ENCODE data around the gene HOXA7.
A peak's percentile ranks its signal among the peaks of the same experiment; 100 is the strongest.

HOXA7 gene

DNA sequence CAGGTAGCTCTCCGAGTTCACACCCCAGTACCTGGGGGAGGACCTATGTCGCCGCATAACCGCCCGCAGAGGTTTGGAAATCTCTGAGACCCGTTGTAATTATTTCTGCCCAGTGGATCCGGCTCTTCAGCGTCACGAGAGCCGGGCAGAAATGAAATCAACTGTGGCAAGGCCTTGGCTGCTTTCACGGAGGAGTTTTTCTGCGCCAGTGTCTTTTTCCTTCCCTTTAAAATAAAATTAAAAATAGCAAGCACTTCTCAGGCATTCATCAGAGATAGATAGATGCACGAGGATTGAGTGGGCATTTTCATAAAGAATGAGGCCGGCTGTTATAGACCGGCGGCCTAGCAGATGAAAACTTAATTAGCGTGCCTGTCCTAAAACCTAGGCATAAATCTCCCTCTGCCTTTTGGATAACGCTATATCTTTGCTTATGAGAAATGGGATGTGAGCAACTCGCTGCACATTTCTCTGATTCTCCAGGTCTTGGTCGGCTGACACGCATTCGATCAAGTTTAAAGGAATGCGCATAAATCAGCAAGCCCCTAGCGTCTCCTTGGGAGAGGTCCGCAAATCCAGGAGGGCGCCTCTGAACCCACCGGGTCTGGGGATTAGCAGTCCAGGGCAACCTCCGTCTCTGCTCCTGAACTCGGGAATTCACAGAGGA is 37.0 kb upstream of the HOXA7 start:
- DNase-seq: no peak

- DNase-seq: peak; percentile 49
These were observed 36.3 kb upstream of the HOXA7 start for GRCh38 chr7:27192546-27193334.

- DNase-seq: peak; percentile 54
These were observed 35.5 kb upstream of the HOXA7 start for GRCh38 chr7:27191833-27192545.

DNA sequence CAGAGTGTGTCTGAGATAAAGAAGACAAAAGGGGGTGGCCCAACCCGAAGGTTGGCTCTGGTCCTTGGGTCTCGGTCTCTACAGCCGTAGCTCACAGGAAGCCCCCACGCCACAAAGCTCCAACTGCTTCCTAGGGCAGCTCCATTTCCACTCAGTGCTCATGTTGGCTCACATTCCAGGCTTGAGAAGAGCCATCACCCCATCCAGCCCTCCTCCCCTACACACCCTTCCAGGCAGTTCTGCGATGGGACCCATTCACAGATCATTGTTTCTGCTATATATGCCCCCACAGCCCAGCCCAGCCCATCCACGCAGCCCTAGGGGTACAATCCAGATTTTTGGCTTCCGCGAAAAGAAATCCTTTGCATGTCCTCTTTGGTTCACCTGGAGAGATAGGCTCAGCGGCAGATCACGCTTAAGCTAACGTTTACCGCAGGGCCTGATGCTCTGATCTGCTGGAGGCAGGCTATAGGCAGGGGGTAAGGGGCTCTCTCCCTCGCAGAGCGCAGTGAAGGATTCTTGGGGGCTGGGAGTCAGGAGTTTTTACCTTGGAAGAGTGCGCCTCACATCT is 34.8 kb upstream of the HOXA7 start:
- DNase-seq: no peak

- no peak for DNase-seq
These were observed 33.7 kb upstream of the HOXA7 start for GRCh38 chr7:27189997-27190748.

- DNase-seq: peak; percentile 58
These were observed 33.0 kb upstream of the HOXA7 start for GRCh38 chr7:27189295-27189996.

DNA sequence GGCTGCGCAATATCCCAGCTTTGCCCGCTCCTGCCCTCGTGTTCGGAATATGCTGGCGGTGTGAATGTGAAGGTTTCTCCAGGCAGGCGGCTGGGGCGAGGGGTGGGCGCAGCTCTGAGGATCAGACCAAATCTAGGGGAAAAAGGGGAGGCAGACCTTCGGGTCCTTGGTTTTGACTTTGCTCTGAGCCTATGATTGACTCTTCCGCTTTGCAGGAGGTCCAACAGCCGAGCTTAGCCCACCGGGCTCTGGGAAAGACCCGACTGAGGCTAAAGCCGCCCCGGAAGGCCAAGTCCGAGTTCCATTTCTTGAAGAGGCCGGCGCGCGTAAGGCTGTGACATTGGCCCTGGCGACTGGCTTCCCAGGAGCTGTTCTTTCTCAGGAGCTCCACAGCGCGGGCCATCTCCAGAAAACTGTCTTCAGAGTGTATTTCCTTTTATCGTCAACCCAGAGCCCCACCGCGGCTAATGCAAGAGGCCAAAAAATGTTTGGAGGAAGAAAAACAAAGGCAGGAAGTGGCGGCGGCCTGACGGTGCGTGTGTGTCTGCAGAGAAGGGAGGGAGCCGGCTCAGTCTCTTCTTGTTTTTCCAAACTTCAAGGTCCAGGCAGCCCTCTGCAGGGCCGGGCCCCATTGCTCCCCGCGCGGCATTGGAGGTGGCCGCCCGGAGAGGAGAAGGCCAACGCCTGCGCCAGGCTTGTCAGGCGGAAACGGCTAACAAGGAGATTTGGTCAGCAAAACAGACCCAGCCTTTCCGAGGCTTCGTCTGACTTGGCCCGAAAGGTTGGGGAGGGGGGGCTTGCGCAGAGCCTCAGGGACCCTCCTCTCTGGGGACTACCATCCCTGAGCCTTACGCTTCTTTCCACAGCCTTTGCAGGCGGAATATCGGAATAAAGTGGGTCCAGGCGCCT is 32.2 kb upstream of the HOXA7 start:
- peak; percentile 58 for DNase-seq

GRCh38 chr7:27187475-27188385 is 31.3 kb upstream of the HOXA7 start:
- DNase-seq: no peak

- no peak for DNase-seq
These were observed 30.4 kb upstream of the HOXA7 start for GRCh38 chr7:27186668-27187474.

DNA sequence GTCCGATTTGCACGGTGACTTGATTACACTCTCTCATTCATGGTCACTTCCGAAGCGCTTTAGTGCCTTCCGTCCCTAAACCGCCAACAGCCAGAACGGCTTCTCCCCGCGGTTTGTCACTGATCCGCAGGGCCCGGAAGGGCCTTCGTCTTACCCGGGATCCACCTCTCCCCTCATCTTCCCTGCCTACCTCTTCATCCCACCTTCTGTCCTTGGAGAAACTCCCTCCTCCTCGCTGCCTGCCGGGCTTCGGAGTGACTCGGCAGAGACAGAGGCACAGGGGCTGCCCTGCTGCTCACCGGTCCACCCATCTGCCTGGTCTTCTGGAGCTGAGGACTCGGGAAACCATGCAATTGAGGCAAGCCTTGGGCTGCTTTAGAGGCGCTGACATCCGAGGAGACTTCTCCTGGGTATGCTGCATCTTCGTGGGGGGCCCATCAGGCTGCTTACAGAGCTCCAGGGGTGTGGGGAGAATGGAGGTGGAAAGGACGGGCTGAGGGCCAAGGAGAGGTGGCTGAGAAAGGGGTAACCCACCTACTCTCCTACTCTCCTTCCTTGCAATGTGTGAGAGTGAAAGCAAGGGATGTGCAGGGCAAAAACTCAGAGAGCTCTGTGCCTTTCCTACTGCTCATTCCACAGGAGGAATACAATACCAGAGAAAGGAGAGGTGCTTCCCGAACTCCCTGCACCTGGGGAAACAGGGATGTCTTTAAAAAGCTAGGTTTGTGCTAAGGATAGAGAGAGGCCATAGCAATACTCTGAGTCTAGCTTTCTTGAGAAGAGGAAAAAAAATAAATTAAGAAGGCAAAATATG is 29.6 kb upstream of the HOXA7 start:
- DNase-seq: peak; percentile 67

GRCh38 chr7:27185013-27185853 is 28.8 kb upstream of the HOXA7 start, which contains the start of gene HOXA11:
HOXA11 (minus strand) TSS chr7:27185232; CDS start chr7:27185144, 88 bp downstream.
- DNase-seq: peak; percentile 82

GRCh38 chr7:27184337-27185012 is 28.0 kb upstream of the HOXA7 start:
- peak; percentile 78 for DNase-seq

DNA sequence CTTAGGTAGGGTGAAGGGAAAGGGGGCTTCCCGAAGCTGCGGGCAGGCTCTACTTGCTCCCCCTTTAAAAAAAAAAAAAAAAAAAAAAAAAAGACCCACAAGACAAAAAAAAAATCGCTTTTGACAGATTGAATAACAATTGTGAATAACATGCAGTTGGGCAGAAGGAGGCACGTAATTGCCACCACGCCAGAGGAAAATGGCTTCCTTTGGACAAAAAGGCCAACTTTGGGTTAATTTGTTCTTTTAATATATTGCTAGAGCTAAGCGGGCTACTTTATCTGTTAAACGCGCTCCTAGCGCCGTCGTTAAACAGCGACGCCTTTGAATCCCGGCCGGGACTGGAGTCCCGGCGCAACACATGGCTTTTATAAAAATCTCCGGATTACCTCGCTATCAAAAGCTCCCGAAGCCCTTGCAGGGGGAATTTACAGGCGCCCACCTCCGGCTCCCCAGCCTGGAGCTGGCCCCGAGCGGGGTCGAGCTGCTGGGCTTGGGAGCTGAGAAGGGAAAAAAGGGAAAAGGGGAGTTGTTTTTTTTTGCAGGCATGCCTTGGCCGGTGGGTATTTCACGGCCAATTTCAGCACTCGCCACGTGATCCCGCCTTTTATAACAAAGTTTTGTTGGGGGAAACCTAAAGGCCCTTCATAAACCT is 27.3 kb upstream of the HOXA7 start:
- DNase-seq: peak; percentile 73

DNA sequence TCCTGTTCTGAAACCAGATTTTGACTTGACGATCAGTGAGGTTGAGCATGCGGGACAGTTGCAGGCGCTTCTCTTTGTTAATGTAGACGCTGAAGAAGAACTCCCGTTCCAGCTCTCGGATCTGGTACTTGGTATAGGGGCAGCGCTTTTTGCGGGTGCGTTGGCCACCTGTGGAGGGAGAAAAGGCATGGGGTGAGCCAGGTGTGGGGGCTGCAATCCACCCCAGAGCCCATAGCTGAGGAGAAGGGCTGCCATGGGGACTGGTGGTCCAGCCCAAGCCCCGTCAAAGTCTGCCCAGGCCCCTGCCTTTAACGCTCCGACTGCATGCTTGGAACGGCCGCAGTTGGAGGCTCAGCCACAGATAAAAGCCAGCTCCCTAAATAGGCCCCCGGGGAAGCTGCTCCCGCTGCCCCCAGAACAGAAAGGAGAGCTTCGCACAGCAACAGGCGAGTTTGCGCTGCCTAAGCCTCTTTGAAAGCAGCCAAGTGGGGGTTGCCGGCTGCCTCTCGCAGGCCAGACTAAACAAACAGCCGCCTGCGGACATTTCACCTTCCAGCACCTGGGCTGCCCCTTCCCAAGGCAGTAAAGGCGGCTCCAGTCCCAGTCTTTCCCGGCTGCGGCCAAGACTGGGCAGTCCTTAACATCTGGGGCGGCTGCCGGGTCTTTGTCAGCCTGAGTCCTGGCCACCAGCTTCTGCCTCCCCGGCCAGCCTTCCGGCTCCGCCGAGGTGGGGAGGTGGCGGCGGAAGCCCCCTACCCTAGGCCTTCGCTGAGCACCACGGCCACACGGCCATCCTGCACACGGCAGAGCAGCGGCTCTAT is 26.6 kb upstream of the HOXA7 start:
- DNase-seq: peak; percentile 70
